H9 (cell line): ENCODE data around the gene MYO10. TPM values are rescaled to one million over a fixed set of nuclear protein-coding genes. Genes with fewer than 3 reads are reported as not detected.
A peak's percentile ranks its signal among the peaks of the same experiment; 100 is the strongest.

Experiments
- DNase-seq: peaks from one replicate; pipeline ENCODE4 v3.0.0-alpha.2; 2017
- H2AFZ ChIP-seq: one replicate; pipeline ENCODE4 v1.6.1; 2013; ENCODE audit warnings: mild to moderate bottlenecking, low read length, control low read depth, moderate library complexity
- H2AK5ac ChIP-seq: 2 replicates; pipeline ENCODE4 v1.6.1; 2013; ENCODE audit warnings: low read length, control low read depth, mixed read lengths; ENCODE audit not compliant: insufficient read length
- H2BK120ac ChIP-seq: one replicate; pipeline ENCODE4 v1.6.1; 2013; ENCODE audit warnings: low read depth, mild to moderate bottlenecking, low read length, control low read depth, inconsistent platforms; ENCODE audit not compliant: poor library complexity, severe bottlenecking
- H2BK12ac ChIP-seq: 2 replicates; pipeline ENCODE4 v1.6.1; 2013; ENCODE audit warnings: low read length, control low read depth, mixed read lengths, low read depth; ENCODE audit not compliant: insufficient read length
- H2BK15ac ChIP-seq: 2 replicates; pipeline ENCODE4 v1.6.1; 2013; ENCODE audit warnings: low read depth, low read length, control low read depth
- H2BK20ac ChIP-seq: one replicate; pipeline ENCODE4 v1.6.1; 2013; ENCODE audit warnings: low read depth, mild to moderate bottlenecking, low read length, control low read depth, inconsistent platforms; ENCODE audit not compliant: poor library complexity, severe bottlenecking
- H2BK5ac ChIP-seq: 2 replicates; pipeline ENCODE4 v1.6.1; 2013; ENCODE audit warnings: low read length, control low read depth, mixed read lengths; ENCODE audit not compliant: insufficient read length
- H3K14ac ChIP-seq: 2 replicates; pipeline ENCODE4 v1.6.1; 2013; ENCODE audit warnings: low read length, control low read depth; ENCODE audit not compliant: insufficient read depth
- H3K18ac ChIP-seq: 2 replicates; pipeline ENCODE4 v1.6.1; 2013; ENCODE audit warnings: low read depth, mild to moderate bottlenecking, mixed read lengths, low read length, control low read depth; ENCODE audit not compliant: insufficient read length
- H3K23ac ChIP-seq: 2 replicates; pipeline ENCODE4 v1.6.1; 2013; ENCODE audit warnings: low read length, control low read depth, mixed read lengths, low read depth; ENCODE audit not compliant: insufficient read length
- H3K23me2 ChIP-seq: 2 replicates; pipeline ENCODE4 v1.6.1; 2013; ENCODE audit warnings: low read depth, mild to moderate bottlenecking, mixed read lengths, low read length, control low read depth; ENCODE audit not compliant: insufficient read length, poor library complexity, severe bottlenecking
- H3K27ac ChIP-seq: 2 replicates; pipeline ENCODE4 v1.5.1; 2013; ENCODE audit warnings: low read length, control low read depth, mixed read lengths, low read depth; ENCODE audit not compliant: insufficient read length
- H3K27me3 ChIP-seq: 2 replicates; pipeline ENCODE4 v1.6.1; 2013; ENCODE audit warnings: low read length, control low read depth, inconsistent platforms; ENCODE audit not compliant: insufficient read depth
- H3K4ac ChIP-seq: 2 replicates; pipeline ENCODE4 v1.6.1; 2013; ENCODE audit warnings: low read depth, mild to moderate bottlenecking, control low read depth, inconsistent platforms, low read length, moderate library complexity
- H3K4me1 ChIP-seq: 2 replicates; pipeline ENCODE4 v1.6.1; 2013; ENCODE audit warnings: low read length, control low read depth, inconsistent platforms; ENCODE audit not compliant: insufficient read depth
- H3K4me2 ChIP-seq: 2 replicates; pipeline ENCODE4 v1.6.1; 2013; ENCODE audit warnings: low read length, control low read depth, mixed read lengths; ENCODE audit not compliant: insufficient read length, insufficient read depth
- H3K56ac ChIP-seq: 2 replicates; pipeline ENCODE4 v1.6.1; 2013; ENCODE audit warnings: low read depth, mild to moderate bottlenecking, mixed read lengths, low read length, control low read depth; ENCODE audit not compliant: insufficient read length
- H3K79me1 ChIP-seq: 2 replicates; pipeline ENCODE4 v1.6.1; 2013; ENCODE audit warnings: low read depth, mild to moderate bottlenecking, moderate library complexity, low read length, control low read depth, inconsistent platforms; ENCODE audit not compliant: insufficient read depth, poor library complexity, severe bottlenecking
- H3K79me2 ChIP-seq: 2 replicates; pipeline ENCODE4 v1.6.1; 2013; ENCODE audit warnings: low read length, control low read depth, inconsistent platforms; ENCODE audit not compliant: insufficient read depth
- H3K9ac ChIP-seq: 2 replicates; pipeline ENCODE4 v1.6.1; 2013; ENCODE audit warnings: low read length, control low read depth, mixed read lengths; ENCODE audit not compliant: insufficient read length; ENCODE audit errors: extremely low read depth
- H3K9me3 ChIP-seq: one replicate; pipeline ENCODE4 v1.6.1; 2013; ENCODE audit warnings: low read depth, low read length, inconsistent platforms; ENCODE audit not compliant: control insufficient read depth
- H3T11ph ChIP-seq: one replicate; pipeline ENCODE4 v1.6.1; 2013; ENCODE audit warnings: mild to moderate bottlenecking, low read length, control low read depth, inconsistent platforms
- H4K20me1 ChIP-seq: one replicate; pipeline ENCODE4 v1.6.1; 2013; ENCODE audit not compliant: control insufficient read depth, insufficient read length, insufficient read depth
- H4K5ac ChIP-seq: 2 replicates; pipeline ENCODE4 v1.6.1; 2013; ENCODE audit warnings: low read depth, mild to moderate bottlenecking, mixed read lengths, low read length, control low read depth; ENCODE audit not compliant: insufficient read length
- H4K8ac ChIP-seq: replicated peaks from 2 replicates; pipeline ENCODE4 v1.6.1; 2013; ENCODE audit warnings: low read length, control low read depth, mixed read lengths, low read depth; ENCODE audit not compliant: insufficient read length
- H4K91ac ChIP-seq: 2 replicates; pipeline ENCODE4 v1.6.1; 2013; ENCODE audit warnings: low read depth, mild to moderate bottlenecking, moderate library complexity, mixed read lengths, low read length, control low read depth; ENCODE audit not compliant: insufficient read length
- H3K27ac Mint-ChIP-seq, 3 experiments: 2 replicates in 2 of 3; 3 replicates in 1 of 3; pipeline ENCODE4 v1.8.0; 2020 to 2021; ENCODE audit warnings: mixed read lengths in 3 of 3, mild to moderate bottlenecking in 1 of 3, moderate library complexity in 1 of 3
- H3K27me3 Mint-ChIP-seq: 2 replicates; pipeline ENCODE4 v1.8.0; 2021; ENCODE audit warnings: low read depth, mild to moderate bottlenecking, moderate library complexity, mixed read lengths
- H3K36me3 Mint-ChIP-seq, 3 experiments: 2 replicates in 2 of 3; 3 replicates in 1 of 3; pipeline ENCODE4 v1.8.0; 2020 to 2021; ENCODE audit warnings: low read depth in 3 of 3, mixed read lengths in 3 of 3; ENCODE audit not compliant: insufficient read depth in 1 of 3
- H3K4me1 Mint-ChIP-seq, 2 experiments: 2 replicates each; pipeline ENCODE4 v1.8.0; 2020; ENCODE audit warnings: mixed read lengths in 2 of 2
- H3K4me3 Mint-ChIP-seq, 2 experiments: 2 replicates in 1 of 2; 3 replicates in 1 of 2; pipeline ENCODE4 v1.8.0; 2020 to 2021; ENCODE audit warnings: mild to moderate bottlenecking in 2 of 2, mixed read lengths in 2 of 2, moderate library complexity in 1 of 2
- H3K9me3 Mint-ChIP-seq, 2 experiments: 2 replicates in 1 of 2; 3 replicates in 1 of 2; pipeline ENCODE4 v1.8.0; 2020; ENCODE audit warnings: mild to moderate bottlenecking in 2 of 2, mixed read lengths in 2 of 2, moderate library complexity in 1 of 2
- WGBS: extraction: QIAGEN DNeasy Blood & Tissue Kit; methylation state at CpG from one replicate; pipeline ENCODE4 v1.1.7; 2013; ENCODE audit warnings: missing lambda C conversion rate, low lambda C conversion rate, mixed read lengths; ENCODE audit not compliant: insufficient read length; ENCODE audit errors: extremely low coverage; 5-methylcytosine and 5-hydroxymethylcytosine counted together
- total RNA-seq: library from RNA; stranded (reverse); gene quantifications from 2 replicates; pipeline ENCODE4 v1.2.1, GENCODE V29; 2021
- TF ChIP-seq, protein P1 (sequence below): fragments of 200-600 bp; sonication (generic); conservative IDR thresholded peaks from 3 replicates; pipeline ENCODE4 v1.8.0; 2021; ENCODE audit warnings: antibody characterized with exemption, mild to moderate bottlenecking

Gene MYO10
- total RNA-seq, 1 experiment from 2014 or later, result 127 TPM

DNA sequence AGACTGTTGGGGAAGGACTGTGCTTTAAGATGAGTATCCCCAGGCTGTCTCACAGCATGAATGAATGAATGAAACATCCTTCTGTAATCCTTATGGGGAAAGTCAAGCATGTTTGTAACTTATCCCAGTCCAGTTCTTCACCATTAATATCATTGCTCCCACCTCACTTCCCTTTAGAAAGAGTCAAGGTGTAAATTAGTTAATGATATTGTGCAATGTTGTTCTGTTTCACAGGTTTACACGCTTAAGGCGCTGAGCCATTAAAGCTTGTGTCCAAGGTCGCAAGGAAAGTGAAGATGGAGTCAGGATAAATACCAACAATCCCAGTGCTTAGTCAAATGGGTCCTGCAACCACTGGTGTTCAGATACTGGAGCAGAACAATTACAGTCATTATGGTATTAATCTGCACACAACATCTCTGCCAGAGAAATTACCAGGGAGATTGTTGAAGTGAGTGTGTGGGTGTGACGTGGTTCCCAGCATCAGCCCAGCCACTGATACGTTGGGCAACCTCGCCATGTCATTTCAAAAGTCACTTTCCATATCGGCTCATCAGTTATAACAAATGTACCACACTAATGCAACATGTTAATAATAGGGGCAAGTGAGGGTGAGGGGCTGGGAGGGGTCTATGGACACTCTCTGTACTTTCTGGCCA lies 1.5 kb upstream of the MYO10 start:
- Histone ChIP-seq H3K23ac (no peak overlapping the region), H3K79me2 (no peaks in the 10 kb centered on the region; the same call in 1 of the 2 replicates), H2BK15ac (no peak overlapping the region), H4K20me1 (no peaks in the 10 kb centered on the region), H2AK5ac (no peak overlapping the region), H3K4ac (no peak overlapping the region), H3K9ac (no peak overlapping the region), H3K56ac (no peak overlapping the region), H2BK12ac (no peak overlapping the region), H2BK20ac (no peak overlapping the region), H3K4me2 (no peak overlapping the region), H2BK120ac (no peak overlapping the region), H3K9me3 (no peaks in the 10 kb centered on the region), H2BK5ac (no peak overlapping the region), H4K91ac (no peak overlapping the region), H3T11ph (no peak overlapping the region), H3K27ac (no peak overlapping the region), H2AFZ (no peak overlapping the region), H3K23me2 (peaks cover 16% of the 10 kb centered on the region), H3K79me1 (peaks cover 5% of the 10 kb centered on the region), H3K4me1 (no peaks in the 10 kb centered on the region; the same call in 1 of the 2 replicates), H3K14ac (no peak overlapping the region), H4K8ac (no peak overlapping the region), H3K27me3 (peaks cover 20% of the 10 kb centered on the region), H3K18ac (no peak overlapping the region), H4K5ac (no peak overlapping the region)
- Mint-ChIP-seq H3K36me3 (no peaks in the 10 kb centered on the region), H3K4me1 (peaks cover 32 to 37% of the 10 kb centered on the region in 2 experiments), H3K27ac (no peak overlapping the region), H3K9me3 (peaks cover 0 to 2% of the 10 kb centered on the region in 2 experiments; a peak in 2 of 5 replicates), H3K4me3 (peak overlapping the region; percentile 86 to 94; a peak in 4 of 5 replicates), H3K27me3 (peaks cover 60% of the 10 kb centered on the region)
- no CpG with 5 or more reads among the region's 7 CpGs for WGBS
- TF ChIP-seq, protein P1, sequence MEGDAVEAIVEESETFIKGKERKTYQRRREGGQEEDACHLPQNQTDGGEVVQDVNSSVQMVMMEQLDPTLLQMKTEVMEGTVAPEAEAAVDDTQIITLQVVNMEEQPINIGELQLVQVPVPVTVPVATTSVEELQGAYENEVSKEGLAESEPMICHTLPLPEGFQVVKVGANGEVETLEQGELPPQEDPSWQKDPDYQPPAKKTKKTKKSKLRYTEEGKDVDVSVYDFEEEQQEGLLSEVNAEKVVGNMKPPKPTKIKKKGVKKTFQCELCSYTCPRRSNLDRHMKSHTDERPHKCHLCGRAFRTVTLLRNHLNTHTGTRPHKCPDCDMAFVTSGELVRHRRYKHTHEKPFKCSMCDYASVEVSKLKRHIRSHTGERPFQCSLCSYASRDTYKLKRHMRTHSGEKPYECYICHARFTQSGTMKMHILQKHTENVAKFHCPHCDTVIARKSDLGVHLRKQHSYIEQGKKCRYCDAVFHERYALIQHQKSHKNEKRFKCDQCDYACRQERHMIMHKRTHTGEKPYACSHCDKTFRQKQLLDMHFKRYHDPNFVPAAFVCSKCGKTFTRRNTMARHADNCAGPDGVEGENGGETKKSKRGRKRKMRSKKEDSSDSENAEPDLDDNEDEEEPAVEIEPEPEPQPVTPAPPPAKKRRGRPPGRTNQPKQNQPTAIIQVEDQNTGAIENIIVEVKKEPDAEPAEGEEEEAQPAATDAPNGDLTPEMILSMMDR, result no peak
- DNase-seq, result no peak
